ENCODE results near the gene ADAM20. TPM values are rescaled to one million over a fixed set of nuclear protein-coding genes. Genes with fewer than 3 reads are reported as not detected.

The ADAM20 gene
- total RNA-seq, 4 donors from 2014 or later: 1.8 to 3.1 (median 2.4) TPM

- Histone ChIP-seq H3K27ac (no peak overlapping the region), H3K4me3 (no peak overlapping the region), H3K4me1 (no peaks in the 10 kb centered on the region), H3K9me3 (peaks cover 0 to 18% (median 3%) of the 10 kb centered on the region in 4 donors), H3K36me3 (peaks cover 0 to 87% (median 0%) of the 10 kb centered on the region in 3 donors), H3K27me3 (no peaks in the 10 kb centered on the region)
- TF ChIP-seq POLR2A (IDR thresholded peaks at IDR 0.05): no peak
- no peak for TF ChIP-seq EP300 (IDR thresholded peaks at IDR 0.05)
- no peak for TF ChIP-seq CTCF (IDR thresholded peaks at IDR 0.05)
- no peak for DNase-seq (ENCODE audit: low spot score in 2 of 2)
- 68 to 100% methylated on average over 1 of the region's 1 CpG for WGBS, 2 donors
Measured at GRCh38 chr14:70563869-70564268, 29.1 kb upstream of the ADAM20 start.

- no peak for TF ChIP-seq EP300 (IDR thresholded peaks at IDR 0.05)
- TF ChIP-seq POLR2A (IDR thresholded peaks at IDR 0.05): no peak
- no peak for TF ChIP-seq CTCF (IDR thresholded peaks at IDR 0.05)
- no peak overlapping the region for H3K4me3 ChIP-seq
- H3K36me3 ChIP-seq: peaks cover 0 to 92% (median 0%) of the 10 kb centered on the region in 3 donors
- no peaks in the 10 kb centered on the region for H3K27me3 ChIP-seq
- 98 to 99% methylated on average over 4 of the region's 4 CpGs for WGBS, 2 donors
- H3K27ac ChIP-seq: no peak overlapping the region
- H3K9me3 ChIP-seq: peaks cover 0 to 18% (median 3%) of the 10 kb centered on the region in 4 donors
- no peaks in the 10 kb centered on the region for H3K4me1 ChIP-seq
- no peak for DNase-seq (ENCODE audit: low spot score in 2 of 2)
Measured at GRCh38 chr14:70563417-70563816, 28.6 kb upstream of the ADAM20 start.

- Histone ChIP-seq H3K36me3 (peaks cover 0 to 48% (median 0%) of the 10 kb centered on the region in 3 donors), H3K4me3 (no peak overlapping the region), H3K27me3 (no peaks in the 10 kb centered on the region), H3K27ac (no peak overlapping the region), H3K9me3 (peaks cover 0 to 3% (median 0%) of the 10 kb centered on the region in 4 donors), H3K4me1 (no peaks in the 10 kb centered on the region)
- DNase-seq (ENCODE audit: low spot score in 2 of 2): no peak
- TF ChIP-seq EP300 (IDR thresholded peaks at IDR 0.05) (no peak), POLR2A (IDR thresholded peaks at IDR 0.05) (no peak), CTCF (IDR thresholded peaks at IDR 0.05) (no peak)
Measured at GRCh38 chr14:70558356-70558755, 23.6 kb upstream of the ADAM20 start.

GRCh38 chr14:70555890-70556289 is 21.1 kb upstream of the ADAM20 start:
- Histone ChIP-seq H3K4me3 (no peak overlapping the region), H3K36me3 (peaks cover 0 to 24% (median 0%) of the 10 kb centered on the region in 3 donors), H3K27me3 (no peaks in the 10 kb centered on the region), H3K9me3 (no peaks in the 10 kb centered on the region), H3K4me1 (no peaks in the 10 kb centered on the region), H3K27ac (no peak overlapping the region)
- WGBS, 2 donors: 32 to 42% methylated on average over 19 of the region's 19 CpGs
- TF ChIP-seq EP300 (IDR thresholded peaks at IDR 0.05): no peak
- TF ChIP-seq CTCF (IDR thresholded peaks at IDR 0.05): no peak
- no peak for TF ChIP-seq POLR2A (IDR thresholded peaks at IDR 0.05)
- no peak for DNase-seq (ENCODE audit: low spot score in 2 of 2)

GRCh38 chr14:70538087-70538486 is 3.3 kb upstream of the ADAM20 start:
- Histone ChIP-seq H3K4me1 (no peaks in the 10 kb centered on the region), H3K4me3 (no peak overlapping the region), H3K27ac (no peak overlapping the region), H3K9me3 (peaks cover 0 to 10% (median 2%) of the 10 kb centered on the region in 4 donors), H3K27me3 (no peaks in the 10 kb centered on the region), H3K36me3 (peaks cover 0 to 30% (median 0%) of the 10 kb centered on the region in 3 donors)
- TF ChIP-seq EP300 (IDR thresholded peaks at IDR 0.05) (no peak), POLR2A (IDR thresholded peaks at IDR 0.05) (no peak), CTCF (IDR thresholded peaks at IDR 0.05) (no peak)
- DNase-seq (ENCODE audit: low spot score in 2 of 2): no peak
- WGBS, 2 donors: 67 to 85% methylated on average over 5 of the region's 5 CpGs
